Limb (tissue), 2 donors: ENCODE results near the gene CYB561D1.

Experiments
- DNase-seq, 2 donors: peaks; one replicate each; pipeline ENCODE4 v3.0.0-alpha.2; 2016; ENCODE audit errors: extremely low spot score in 2 of 2

Gene CYB561D1

DNA sequence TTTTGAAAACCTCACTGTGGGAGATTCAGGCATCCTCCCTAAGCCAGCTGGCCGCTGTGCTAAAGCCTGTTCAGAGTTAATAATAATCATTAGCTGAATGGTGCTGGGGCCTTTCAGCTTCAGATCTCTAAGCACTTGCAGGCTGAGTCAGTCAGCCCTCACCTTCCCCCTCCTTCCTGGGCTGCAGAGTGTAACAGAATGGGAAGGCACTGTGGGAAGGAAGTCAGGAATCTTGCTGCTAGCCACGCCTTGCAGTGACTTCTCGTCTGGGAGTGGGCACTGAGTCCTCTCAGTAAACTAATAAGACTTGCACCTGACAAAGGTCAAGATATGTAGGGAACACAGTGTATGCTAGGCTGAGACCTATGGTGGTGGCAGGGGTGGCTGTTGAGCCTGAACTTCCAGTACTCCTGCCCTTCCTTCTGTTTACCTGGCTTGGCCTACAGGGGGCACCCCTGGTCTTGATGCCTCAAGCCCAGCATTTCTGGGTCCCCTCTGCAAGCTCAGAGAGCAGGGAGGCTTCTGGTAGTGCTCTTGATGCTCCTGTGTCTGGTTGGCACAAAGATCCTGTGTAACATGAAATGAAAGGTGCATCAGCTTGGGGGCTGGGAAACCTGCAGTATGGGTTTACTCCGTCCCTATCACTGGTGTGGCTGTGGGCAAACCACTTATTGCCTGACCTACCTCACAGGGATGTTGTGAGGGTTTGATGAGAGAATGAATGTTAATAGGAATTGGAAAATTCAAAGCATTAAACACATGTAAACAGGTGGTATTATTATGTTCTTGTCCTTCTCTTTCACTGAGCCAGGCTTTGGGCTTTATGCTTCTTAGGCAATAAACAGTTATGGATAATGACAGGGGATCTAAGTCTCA is 6.0 kb downstream of the CYB561D1 start:
- DNase-seq: no peak

DNA sequence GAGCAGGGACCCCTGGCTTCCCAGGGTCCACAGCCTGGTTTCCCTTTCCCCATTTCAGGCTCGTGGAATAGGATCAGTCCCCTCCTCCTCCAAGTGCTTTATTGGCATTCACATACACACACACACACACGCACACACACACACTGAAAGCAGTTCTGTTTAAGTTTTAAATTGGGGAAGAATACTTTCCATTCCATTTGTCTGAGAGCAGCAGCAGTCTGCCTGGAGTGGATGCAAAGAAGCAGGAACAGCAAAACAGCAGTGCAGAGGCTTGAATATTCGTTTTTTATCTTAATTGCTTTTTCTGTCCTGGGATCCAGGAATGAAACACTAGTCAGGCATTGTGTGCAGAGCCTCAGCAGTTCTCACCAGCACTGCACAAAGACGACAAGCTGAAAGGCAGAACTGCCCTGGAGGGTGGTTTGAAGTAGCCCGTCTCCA is 7.1 kb downstream of the CYB561D1 start:
- no peak for DNase-seq

DNA sequence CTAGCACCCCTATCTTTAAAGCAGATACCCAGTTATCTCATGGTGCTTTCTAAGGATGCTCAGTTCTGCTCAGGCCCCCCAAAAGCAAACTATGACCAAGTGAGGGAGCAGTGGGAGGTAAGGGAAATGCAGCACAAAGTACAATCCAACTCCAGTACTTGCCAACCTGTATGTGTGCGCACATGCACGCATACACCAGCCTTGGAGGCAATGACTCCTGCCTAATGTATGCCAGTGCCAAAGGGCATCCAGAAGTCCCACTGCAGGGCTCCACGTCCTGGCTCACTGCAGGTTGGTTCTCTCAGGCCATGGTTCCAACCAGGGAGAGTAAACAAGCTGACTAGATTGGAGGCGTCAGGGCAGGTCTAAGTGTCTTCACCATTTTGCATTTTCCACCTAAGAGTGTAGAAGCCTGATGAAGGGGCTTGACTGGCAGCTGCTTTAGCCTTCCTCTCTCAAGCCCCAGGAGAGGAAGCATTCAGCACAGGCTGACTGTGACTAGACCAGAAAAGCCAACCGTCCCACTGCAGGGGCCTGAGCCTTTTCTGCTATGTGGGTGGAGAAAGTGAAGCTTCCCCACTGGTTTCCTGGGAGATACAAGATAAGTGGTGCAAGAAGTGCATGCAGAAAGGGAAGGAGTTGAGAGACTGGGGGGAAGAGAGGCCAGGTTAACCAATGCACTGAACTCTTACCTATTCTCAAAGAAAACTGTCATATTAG is 7.9 kb downstream of the CYB561D1 start:
- no peak for DNase-seq

DNA sequence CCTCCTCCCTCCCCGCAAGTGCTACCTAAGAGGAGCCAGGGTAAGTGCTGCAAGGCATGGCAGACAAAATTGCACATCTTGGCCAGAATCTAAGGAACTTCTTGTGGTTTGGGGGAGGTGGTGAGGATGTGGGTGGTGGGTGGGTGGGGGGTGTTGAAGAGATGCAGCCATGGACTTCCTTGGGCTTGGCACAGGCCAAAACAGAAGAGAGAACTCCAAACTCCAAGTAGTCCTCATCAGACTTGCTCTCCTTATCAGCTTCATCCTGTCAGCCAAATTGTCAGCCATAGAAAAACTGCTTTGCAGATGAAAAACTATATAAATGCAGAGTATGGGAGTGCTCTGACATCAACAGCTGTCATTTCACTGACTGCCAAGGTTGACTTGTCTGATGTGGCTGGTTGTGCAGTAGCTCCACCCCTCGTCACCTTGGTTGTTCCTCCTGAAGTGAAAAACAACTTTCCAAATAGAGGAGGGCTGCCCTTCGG is 8.5 kb downstream of the CYB561D1 start:
- DNase-seq: no peak

DNA sequence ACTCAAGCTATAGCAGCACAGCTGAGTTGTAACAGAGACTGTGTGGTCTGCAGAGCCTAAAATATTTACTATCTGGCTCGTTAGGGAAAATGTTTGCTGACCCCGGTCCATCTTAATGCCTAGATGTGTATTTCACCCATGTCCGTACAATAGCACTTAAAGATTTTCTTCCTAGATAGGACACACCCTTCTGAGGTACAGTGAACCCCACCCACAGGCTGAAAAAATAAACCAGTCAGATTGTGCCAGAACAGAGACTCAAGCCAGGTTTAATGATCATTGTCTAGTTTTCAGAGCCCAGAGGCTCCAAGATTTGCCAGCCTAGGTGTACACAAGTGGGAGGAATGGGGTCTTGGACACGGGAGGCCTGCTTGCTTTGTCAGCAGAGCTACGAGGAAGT is 10.0 kb downstream of the CYB561D1 start:
- DNase-seq: no peak

DNA sequence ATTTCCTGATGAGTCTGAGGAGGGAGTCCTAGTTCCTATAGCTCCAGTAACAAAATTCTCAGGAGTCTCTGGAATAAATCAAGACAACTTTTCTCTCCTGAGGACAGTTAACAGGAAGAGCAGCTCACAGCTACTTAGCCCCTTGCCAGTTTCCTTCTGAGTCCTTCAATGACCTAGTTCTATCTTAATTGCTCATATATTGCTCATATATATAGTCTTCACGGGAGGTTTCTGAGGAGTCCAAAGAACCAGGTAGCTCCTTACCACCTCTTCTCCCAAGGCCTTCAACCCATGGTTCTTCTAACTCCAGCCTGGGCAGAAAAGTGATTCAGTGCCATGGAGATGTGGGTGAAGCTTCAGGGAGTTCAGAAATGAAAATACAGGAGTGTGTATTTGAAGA is 11.1 kb downstream of the CYB561D1 start:
- no peak for DNase-seq

DNA sequence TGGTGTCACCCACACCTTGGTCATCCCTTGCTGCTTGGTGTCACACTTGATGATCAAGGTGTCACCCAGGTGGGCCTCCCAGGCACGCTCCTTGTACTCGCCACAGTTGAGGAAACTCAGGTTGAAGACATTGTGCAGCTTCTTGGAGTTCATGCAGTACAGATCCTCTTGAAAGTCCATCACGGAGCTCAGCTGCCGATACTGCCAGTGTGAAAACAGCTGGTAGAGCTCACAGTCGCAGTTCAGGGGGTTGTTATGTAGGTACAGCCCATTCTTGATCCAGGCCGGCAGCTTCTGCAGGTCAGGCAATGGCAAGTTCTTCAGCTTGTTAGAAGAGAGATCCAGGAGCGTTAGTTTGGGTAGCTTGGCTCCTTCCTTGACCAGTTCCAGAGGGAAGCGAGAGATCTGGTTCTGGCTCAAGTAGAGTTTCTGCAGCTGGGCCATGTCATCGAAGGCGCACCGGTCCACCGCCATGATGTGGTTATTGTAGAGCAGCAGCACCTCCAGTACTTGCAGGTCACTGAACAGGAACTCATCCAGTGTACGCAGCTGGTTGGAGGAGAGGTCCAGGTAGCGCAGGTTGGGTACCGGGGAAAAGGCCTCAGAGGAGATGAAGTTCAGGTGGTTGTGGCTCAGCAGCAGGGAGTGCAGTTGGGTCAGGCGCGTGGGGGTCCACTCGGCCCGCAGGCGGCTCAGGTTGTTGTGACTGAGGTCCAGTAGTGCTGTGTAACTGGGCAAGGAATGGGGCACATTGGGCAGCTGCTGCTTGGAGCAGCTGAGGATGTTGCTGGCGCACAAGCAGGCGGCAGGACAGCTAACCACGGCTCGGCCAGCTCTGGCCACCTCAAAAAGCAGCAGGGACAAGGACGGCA is 14.3 kb downstream of the CYB561D1 start:
- DNase-seq: no peak

DNA sequence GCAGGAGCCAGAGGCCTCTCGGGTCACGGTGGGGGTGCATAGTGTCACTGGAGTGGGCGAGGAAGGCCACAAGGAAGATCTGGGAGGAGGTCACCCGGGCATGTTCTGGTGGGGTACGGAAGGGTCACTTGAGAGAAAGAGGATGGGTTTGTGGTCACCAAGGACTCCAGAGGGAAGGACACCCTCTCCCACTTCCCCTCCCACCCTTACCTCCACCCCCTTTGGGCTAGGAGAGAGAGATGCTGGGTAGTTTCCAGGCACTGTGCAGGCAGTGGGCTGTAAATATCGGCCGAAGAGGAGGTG is 14.9 kb downstream of the CYB561D1 start:
- no peak for DNase-seq

DNA sequence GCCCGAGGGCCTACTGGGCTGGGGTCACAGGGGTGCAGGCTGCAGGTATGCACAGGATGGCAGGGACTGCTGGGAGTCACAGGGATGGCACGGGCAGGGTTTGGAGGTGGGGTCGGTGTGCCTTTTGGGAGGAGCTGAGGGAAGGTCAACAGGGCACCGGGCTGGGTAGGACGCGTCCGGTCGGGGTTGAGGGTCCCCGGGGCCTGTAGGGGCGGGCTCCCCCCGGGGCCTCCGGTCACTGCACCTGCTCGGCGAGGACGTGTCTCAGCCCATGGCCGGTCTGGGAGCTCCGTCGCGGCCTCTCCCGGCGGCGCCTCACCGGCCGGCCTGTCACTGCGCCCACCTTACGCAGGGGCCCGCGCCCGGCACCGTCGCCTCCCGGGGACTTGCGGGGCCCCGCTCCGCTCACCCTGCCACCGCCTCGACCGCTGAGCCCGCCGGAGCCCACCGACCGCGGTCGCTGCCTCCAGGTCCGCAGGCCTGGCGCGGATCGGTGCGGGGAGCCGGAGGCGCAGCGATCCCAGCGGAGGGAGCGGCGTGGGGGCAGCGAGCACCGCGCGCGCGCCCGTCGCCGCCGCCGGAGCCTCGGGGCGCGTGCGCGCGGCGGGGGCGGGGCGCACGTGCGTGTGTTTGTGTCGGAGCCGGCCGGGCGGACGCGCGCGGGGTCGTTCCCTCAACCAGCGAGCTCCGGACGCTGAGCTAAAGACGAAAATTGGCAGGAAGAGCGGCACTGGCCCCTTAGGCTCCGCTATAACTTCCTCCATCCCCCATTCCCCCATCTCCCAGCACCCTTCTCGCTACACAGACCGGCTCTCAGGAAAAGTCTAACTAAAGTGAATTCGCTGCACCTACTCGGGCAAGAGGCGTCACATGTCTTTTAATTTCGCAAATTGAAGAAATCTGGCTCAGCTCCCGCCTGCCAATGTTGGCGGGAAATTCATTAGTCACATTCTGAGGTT is 15.6 kb downstream of the CYB561D1 start, which contains the start of gene AMIGO1:
Gene AMIGO1, minus strand, starts transcription at position 552 of the 959 bp plus-strand sequence. CDS start 815 bp downstream, outside the sequence.
- DNase-seq: peak; percentile 70 to 83

DNA sequence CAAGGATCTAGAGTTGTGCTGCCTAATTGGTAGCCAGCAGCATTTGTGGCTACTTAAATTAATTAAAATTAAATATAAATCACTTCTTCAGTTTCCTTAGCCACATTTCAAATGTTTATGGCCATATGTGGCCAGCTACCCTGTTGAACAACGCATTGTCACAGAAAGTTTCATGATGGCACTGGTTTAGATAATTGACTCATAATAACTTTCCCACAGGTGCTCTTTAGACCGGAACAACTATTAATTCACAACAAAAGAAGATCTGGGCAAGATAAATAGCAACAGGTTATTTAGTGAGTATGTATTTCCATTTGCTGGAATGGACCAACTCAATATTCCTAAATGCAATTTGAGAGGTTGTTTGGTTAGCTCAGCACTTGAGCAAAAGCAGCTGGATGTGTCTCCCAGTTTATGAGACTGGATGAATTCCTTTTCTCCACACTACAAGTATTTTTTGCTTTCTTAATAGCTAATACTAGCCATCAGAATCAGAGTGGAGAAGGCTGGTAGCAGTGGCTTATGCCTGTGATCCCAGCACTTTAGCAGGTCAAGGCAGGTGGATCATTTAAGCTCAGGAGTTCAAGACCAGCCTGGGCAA is 19.3 kb downstream of the CYB561D1 start:
- DNase-seq: no peak

DNA sequence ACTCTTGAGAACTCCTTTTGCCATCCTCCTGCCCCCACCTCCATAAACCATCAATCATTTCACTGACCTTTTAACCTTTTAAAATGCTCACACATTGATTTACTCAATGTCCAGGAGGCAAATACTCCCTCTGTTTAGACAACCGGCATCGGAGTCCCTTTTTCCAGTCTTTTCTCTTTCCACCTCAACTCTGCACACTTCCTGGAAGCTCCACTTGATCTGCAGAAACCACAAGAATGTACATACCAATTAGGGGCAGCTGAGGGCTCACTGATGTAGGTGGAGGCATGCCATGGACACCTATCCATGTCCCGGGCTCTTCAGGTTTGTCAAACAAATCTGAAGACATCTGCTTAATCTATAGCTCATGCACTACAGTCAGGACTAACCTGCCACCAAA is 21.0 kb downstream of the CYB561D1 start:
- DNase-seq: no peak

DNA sequence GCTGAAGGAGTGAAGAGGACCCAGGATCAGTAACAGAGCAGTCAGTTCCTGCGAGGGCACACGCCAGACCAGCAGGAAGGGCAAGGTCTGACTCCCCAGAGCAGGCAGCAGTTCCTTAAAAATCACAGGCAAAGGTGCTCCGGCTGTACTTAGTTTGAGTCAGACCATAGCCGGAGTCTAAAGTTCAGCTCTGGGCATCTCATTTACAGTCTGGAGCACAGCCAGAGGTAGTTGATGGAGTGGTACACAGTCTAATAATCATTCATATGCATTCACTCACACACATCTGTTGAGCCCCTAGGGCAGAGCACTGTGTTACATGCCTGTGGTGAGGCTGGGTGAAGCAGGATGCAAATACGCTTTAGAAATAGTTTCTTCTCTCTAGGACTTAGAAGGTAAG is 23.0 kb downstream of the CYB561D1 start:
- DNase-seq: no peak

DNA sequence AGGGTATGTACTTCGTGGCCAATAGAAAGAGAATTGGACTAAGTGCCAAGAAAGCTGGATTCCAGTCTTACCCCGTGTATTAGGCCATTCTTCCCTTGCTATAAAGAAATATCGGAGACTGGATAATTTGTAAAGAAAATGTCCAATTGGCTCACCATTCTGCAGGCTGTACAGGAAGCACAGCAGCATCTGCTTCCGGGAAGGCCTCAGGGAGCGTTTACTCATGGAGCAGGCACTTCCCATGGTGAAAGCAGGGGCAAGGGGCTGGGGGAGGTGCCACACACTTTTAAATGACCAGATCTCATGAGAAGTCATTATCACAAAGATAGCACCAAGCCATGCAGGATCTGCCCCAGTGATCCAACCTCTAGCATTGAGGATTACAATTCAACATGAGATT is 23.4 kb downstream of the CYB561D1 start:
- DNase-seq: no peak

DNA sequence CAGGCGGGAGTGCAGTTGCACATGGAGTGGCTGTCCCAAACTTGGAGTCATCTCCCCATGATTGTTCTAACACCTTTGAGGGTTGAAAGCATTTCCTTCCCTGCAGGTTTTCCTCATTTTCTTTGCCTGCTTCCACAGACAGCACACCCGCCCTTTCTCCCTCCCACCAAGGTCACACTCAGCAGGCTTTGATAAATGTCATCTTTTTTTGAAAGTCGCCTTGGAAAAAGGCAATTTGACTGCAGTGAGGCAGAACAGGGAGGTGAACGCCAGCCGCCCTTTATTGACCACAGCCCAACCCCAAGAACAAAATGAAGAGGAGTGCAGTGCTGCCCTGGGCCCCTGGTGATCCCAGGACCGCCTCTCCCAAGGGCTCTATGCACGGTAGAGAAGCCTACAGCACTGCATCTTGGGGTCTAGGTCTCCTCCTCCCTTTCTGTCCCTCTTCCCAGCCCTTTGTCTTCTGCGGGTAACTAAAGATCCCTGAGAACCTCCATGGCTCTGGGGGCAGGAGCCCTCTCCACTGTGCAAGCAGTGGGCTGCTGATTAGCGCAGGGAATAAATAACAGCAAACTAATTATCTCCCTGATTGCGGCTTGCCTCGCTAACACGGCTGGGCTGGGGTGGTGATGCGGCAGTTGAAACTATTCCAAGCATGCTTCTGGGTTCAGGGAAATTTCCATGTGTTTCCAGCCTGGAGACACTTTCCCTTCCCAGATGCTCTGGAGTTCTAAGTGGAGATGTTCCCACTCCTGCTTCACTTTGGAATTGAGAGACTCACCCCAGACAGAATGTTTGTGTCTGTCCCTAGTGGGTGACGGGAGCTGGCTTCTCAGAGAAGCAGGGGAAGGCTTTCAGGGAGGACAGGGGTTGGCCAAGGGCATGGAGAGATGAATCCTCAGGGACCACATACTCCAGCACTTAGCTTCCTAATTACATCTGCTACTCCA is 27.4 kb downstream of the CYB561D1 start:
- no peak for DNase-seq

DNA sequence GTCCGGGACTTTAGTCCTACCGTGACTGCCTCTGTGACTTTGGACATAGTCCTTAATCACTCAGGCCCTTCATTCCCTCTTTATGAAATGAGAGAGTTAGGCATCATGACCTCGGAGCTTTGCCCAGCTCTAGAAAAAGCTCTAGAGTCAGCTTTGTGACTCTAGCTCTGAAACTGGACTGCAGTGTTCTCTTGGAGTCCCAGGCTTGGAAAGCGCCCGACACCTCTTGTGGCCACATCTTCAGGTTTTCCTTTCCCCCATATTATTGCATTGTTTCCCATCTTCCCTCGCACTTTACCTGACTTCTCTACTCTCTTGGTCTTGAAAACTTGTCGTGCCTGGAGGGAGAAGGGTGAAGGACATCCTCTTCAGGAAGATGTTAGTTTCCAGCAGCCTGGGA is 28.1 kb downstream of the CYB561D1 start:
- DNase-seq: no peak

DNA sequence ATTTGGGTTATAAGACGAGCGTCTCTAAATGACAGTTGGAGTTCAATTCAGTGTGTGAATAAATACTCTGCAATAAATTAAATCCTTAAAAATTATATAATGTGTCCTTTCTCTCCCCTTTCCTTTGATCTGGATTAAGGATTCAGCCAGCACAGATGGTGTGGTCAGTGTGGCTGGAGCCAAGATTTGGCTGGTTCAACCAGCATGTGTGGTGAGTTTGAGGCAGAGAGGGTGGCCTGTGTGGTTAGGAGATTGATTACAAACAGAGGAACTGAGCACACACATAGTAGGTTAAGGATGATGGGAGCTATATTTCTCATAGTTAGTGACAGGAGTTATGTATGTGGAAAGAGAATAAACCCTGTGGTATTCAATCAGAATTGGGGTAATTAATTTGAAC is 29.8 kb downstream of the CYB561D1 start:
- no peak for DNase-seq

DNA sequence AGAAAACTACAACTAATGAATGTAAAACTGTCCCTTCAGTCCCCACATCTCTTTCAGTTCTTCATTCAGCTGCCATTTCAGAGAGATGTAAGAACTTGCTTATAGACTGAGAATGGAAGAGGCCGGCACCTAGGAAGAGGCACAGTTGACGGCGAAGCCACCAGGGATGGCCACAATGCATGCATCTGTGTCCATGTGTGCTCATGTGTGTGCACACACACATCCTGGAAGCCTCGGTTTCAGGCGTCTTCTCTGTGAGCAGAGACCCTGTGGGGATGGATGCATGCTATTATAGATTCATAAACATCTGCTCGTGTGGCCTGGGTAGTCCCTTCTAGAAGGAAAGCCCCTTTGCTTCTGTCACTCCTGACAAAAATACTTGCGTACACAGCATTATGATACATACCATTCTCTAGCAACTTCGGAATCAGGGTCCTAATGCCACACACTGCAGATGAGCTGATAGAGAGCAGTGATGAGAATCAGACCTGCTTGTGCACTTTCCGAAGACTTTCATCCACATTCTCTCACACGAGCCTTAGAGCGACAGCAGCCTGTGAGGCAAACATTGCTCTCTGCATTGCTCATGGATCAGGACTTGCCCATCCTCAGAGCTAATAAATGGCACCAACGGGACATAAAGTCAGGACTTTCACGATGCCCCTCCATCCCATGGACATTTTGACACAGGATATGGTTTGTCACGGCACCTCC is 33.4 kb downstream of the CYB561D1 start:
- no peak for DNase-seq
